GM23338 (cell line): ENCODE results near the gene CRTC3.

Experiments
- EZH2 ChIP-seq: fragments of 200-600 bp; sonication (generic); IDR thresholded peaks from one replicate; pipeline ENCODE4 v1.8.0; 2017; ENCODE audit warnings: antibody characterized with exemption, mild to moderate bottlenecking, low read depth; ENCODE audit not compliant: unreplicated experiment
- JUNB ChIP-seq: IDR thresholded peaks from one replicate; pipeline ENCODE4 v1.6.1; 2016; ENCODE audit warnings: antibody characterized with exemption; ENCODE audit not compliant: unreplicated experiment
- NANOG ChIP-seq: IDR thresholded peaks from 2 replicates; pipeline ENCODE4 v1.6.1; 2016; ENCODE audit warnings: antibody characterized with exemption, borderline replicate concordance
- POLR2AphosphoS5 ChIP-seq: IDR thresholded peaks from 2 replicates; pipeline ENCODE4 v1.6.1; 2016; ENCODE audit warnings: antibody characterized with exemption, low read depth
- REST ChIP-seq: IDR thresholded peaks from one replicate; pipeline ENCODE4 v1.6.1; 2018; ENCODE audit warnings: antibody characterized with exemption; ENCODE audit not compliant: unreplicated experiment
- TF ChIP-seq, protein P1 (sequence below), 2 experiments: fragments of 200-600 bp in 1 of 2; sonication (generic) in 1 of 2; conservative IDR thresholded peaks; 2 replicates each; pipeline versions ENCODE4 v1.5.1 to v1.6.1; 2016 to 2017; ENCODE audit warnings: antibody characterized with exemption in 2 of 2, low read depth in 2 of 2, mild to moderate bottlenecking in 2 of 2, moderate library complexity in 1 of 2

DNA sequence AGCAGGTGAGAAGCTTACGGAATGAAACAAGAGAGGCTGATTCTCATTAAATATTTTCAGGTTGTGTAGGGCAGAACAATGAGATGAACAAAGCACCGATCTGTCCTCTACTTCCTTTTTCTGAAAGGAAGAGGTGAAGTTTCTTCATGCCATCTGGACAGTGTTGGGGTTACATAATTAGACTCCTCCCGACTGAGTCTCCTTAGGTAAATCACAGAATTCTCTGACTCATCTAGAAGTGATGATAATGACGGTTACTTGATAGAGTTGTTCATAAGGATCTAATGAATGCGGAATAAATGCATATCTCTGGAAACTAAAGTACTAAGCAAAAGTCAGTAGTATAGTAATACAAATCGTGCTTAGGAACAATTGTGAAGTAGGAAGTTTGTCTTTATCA is 21.2 kb downstream of the CRTC3 start:
- TF ChIP-seq NANOG (no peak), JUNB (no peak), POLR2AphosphoS5 (no peak), EZH2 (no peak), REST (no peak)
- TF ChIP-seq, protein P1, sequence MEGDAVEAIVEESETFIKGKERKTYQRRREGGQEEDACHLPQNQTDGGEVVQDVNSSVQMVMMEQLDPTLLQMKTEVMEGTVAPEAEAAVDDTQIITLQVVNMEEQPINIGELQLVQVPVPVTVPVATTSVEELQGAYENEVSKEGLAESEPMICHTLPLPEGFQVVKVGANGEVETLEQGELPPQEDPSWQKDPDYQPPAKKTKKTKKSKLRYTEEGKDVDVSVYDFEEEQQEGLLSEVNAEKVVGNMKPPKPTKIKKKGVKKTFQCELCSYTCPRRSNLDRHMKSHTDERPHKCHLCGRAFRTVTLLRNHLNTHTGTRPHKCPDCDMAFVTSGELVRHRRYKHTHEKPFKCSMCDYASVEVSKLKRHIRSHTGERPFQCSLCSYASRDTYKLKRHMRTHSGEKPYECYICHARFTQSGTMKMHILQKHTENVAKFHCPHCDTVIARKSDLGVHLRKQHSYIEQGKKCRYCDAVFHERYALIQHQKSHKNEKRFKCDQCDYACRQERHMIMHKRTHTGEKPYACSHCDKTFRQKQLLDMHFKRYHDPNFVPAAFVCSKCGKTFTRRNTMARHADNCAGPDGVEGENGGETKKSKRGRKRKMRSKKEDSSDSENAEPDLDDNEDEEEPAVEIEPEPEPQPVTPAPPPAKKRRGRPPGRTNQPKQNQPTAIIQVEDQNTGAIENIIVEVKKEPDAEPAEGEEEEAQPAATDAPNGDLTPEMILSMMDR (conservative IDR thresholded peaks at IDR 0.05; ENCODE audit: low read depth in 2 of 2), result no peak
